Measurements from ENCODE around the gene MED12L. TPM values are rescaled to one million over a fixed set of nuclear protein-coding genes. Genes with fewer than 3 reads are reported as not detected.

MED12L gene
- polyA plus RNA-seq, 1 of the 3 experiments (the other 2 are of a cell fraction): 0.03 TPM

DNA sequence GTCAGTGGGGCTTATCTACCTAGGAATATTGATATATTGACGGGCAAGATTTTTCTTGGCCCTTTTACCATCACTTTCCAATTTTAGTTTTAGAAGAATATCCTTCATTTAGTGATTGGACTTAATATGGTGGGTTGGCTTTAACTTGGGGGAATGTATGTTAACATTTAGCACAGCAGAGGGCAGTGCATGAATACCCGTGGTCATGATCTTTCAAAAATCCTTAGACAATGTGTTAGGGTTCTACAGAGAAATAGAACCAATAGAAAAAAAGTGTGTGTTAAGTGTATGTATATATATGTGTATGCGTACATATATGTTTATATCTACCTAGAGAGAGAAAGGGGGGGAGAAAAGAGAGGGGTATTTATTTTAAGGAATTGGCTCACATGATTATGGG lies 80.7 kb downstream of the MED12L start (continued):
- TF ChIP-seq, protein P1, sequence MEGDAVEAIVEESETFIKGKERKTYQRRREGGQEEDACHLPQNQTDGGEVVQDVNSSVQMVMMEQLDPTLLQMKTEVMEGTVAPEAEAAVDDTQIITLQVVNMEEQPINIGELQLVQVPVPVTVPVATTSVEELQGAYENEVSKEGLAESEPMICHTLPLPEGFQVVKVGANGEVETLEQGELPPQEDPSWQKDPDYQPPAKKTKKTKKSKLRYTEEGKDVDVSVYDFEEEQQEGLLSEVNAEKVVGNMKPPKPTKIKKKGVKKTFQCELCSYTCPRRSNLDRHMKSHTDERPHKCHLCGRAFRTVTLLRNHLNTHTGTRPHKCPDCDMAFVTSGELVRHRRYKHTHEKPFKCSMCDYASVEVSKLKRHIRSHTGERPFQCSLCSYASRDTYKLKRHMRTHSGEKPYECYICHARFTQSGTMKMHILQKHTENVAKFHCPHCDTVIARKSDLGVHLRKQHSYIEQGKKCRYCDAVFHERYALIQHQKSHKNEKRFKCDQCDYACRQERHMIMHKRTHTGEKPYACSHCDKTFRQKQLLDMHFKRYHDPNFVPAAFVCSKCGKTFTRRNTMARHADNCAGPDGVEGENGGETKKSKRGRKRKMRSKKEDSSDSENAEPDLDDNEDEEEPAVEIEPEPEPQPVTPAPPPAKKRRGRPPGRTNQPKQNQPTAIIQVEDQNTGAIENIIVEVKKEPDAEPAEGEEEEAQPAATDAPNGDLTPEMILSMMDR (IDR thresholded peaks at IDR 0.05): peak; percentile 42; the same call in 1 of the 2 replicates
- TF ChIP-seq RAD21 (IDR thresholded peaks at IDR 0.05; ENCODE audit: low read length) (0 out of 2 replicates have a peak, but pooled peaks have one; percentile 10), NRF1 (IDR thresholded peaks at IDR 0.05; ENCODE audit: low read depth, low read length) (no peak), MXI1 (IDR thresholded peaks at IDR 0.05; ENCODE audit: low read depth, low read length) (no peak), SIN3A (IDR thresholded peaks at IDR 0.05; ENCODE audit: borderline replicate concordance, low read depth, low read length) (no peak), RFX5 (IDR thresholded peaks at IDR 0.05; ENCODE audit: low read length) (no peak), RXRA (IDR thresholded peaks at IDR 0.05; ENCODE audit: borderline replicate concordance, low read depth) (no peak)

DNA sequence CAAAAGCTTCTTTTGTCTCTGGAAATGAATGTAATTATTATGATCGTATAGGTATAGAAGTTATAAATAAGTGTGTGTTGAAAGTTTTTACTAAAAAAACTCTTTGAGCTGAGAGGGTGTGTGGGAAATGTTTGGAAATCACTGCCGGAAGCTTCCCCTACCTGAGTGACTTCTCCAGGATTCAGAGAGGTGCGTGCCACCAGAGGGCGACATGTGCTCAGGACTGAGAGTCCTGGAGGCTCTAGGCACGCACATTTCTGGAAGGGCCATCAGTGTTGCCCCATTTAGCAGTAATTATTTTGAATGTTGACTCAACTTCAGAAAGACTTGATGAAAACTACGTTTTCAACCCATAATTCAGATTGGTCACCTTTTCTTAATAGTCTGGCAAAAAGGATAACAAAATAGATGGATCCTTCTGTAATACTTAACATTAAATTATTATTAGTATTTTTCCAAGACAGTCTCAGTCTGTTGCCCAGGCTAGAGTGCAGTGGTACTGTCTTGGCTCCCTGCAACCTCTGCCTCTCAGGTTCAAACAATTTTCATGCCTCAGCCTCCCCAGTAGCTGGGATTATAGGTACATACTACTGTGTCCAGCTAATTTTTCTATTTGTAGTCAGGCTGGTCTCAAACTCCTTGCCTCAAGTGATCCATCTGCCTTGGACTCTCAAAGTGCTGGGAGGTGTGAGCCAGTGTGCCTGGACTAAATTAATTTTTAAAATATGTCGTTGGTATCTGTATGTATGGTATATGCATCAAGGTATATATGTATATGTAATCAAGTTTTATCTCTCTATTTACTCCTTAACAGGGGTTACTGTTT lies 83.0 kb downstream of the MED12L start:
- Histone ChIP-seq H3K27ac (ENCODE audit: low read depth in 2 of 2, low read length in 1 of 2) (no peak overlapping the region), H3K4me2 (no peak overlapping the region), H3K9me2 (no peaks in the 10 kb centered on the region), H3F3A (replicated peaks; ENCODE audit: insufficient read depth) (no peaks in the 10 kb centered on the region), H2AFZ (ENCODE audit: low read depth) (no peak overlapping the region), H3K9me3 (no peaks in the 10 kb centered on the region), H3K4me1 (ENCODE audit: control insufficient read depth in 1 of 2, insufficient read depth in 2 of 2, low read depth in 1 of 2, low read length in 1 of 2) (no peaks in the 10 kb centered on the region; a peak in 1 of 4 replicates), H3K9ac (no peak overlapping the region), H3K36me3 (replicated peaks in 1 of 2; ENCODE audit: control insufficient read depth in 1 of 2, insufficient read depth in 2 of 2, low read length in 1 of 2) (no peaks in the 10 kb centered on the region), H3K79me2 (ENCODE audit: insufficient read depth) (no peaks in the 10 kb centered on the region), H3K27me3 (ENCODE audit: insufficient read depth) (0 out of 2 replicates have a peak, but pooled peaks cover 5% of the 10 kb centered on the region), H3K4me3 (ENCODE audit: low read depth in 2 of 2, low read length in 1 of 2) (no peak overlapping the region), H4K20me1 (ENCODE audit: insufficient read depth) (no peaks in the 10 kb centered on the region)
- peak; percentile 62 for DNase-seq
- ChIA-PET POLR2A (no interaction called here), CTCF (interaction anchor here (0.6 to 6.5 kb wide), 55 partner anchors 8 to 669 kb away, joined by 3 to 106 read pairs (median 5); partner anchors contain the start of genes GPR87, P2RY13 and P2RY14)
- 14% methylated on average over 4 of the region's 7 CpGs for WGBS (ENCODE audit: low lambda C conversion rate)
- TF ChIP-seq NFIC (IDR thresholded peaks at IDR 0.05; ENCODE audit: borderline replicate concordance) (no peak), SMC3 (IDR thresholded peaks at IDR 0.05; ENCODE audit: low read depth, low read length) (peak; percentile 93), ELF1 (IDR thresholded peaks at IDR 0.05) (no peak), SIN3A (IDR thresholded peaks at IDR 0.05; ENCODE audit: borderline replicate concordance, low read depth, low read length) (no peak), CHD2 (IDR thresholded peaks at IDR 0.05; ENCODE audit: low read length, partially characterized antibody) (no peak), POLR2AphosphoS5 (IDR thresholded peaks at IDR 0.05; ENCODE audit: low read depth, low read length) (no peak), RFX5 (IDR thresholded peaks at IDR 0.05; ENCODE audit: low read length) (no peak), NRF1 (IDR thresholded peaks at IDR 0.05; ENCODE audit: low read depth, low read length) (no peak), JUND (IDR thresholded peaks at IDR 0.05) (no peak), TAF1 (IDR thresholded peaks at IDR 0.05; ENCODE audit: borderline replicate concordance, low read depth, low read length) (no peak), EP300 (IDR thresholded peaks at IDR 0.05; ENCODE audit: borderline replicate concordance in 1 of 2, low read depth in 1 of 2, low read length in 1 of 2) (no peak), RCOR1 (IDR thresholded peaks at IDR 0.05; ENCODE audit: low read length) (no peak), RAD21 (IDR thresholded peaks at IDR 0.05; ENCODE audit: low read length) (peak; percentile 90), FOXM1 (IDR thresholded peaks at IDR 0.05; ENCODE audit: low read depth) (no peak), TEAD4 (IDR thresholded peaks at IDR 0.05; ENCODE audit: borderline replicate concordance, insufficient read depth) (no peak), EZH2phosphoT487 (IDR thresholded peaks at IDR 0.05; ENCODE audit: borderline replicate concordance, low read depth) (no peak), GABPA (IDR thresholded peaks at IDR 0.05; ENCODE audit: low read depth) (no peak), TCF12 (IDR thresholded peaks at IDR 0.05) (no peak)
- TF ChIP-seq, protein P2, sequence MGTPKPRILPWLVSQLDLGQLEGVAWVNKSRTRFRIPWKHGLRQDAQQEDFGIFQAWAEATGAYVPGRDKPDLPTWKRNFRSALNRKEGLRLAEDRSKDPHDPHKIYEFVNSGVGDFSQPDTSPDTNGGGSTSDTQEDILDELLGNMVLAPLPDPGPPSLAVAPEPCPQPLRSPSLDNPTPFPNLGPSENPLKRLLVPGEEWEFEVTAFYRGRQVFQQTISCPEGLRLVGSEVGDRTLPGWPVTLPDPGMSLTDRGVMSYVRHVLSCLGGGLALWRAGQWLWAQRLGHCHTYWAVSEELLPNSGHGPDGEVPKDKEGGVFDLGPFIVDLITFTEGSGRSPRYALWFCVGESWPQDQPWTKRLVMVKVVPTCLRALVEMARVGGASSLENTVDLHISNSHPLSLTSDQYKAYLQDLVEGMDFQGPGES (IDR thresholded peaks at IDR 0.05; ENCODE audit: low read depth, low read length): no peak
- TF ChIP-seq, protein P3, sequence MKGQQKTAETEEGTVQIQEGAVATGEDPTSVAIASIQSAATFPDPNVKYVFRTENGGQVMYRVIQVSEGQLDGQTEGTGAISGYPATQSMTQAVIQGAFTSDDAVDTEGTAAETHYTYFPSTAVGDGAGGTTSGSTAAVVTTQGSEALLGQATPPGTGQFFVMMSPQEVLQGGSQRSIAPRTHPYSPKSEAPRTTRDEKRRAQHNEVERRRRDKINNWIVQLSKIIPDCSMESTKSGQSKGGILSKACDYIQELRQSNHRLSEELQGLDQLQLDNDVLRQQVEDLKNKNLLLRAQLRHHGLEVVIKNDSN (IDR thresholded peaks at IDR 0.05; ENCODE audit: borderline replicate concordance, low read depth): no peak
- TF ChIP-seq, protein P4, sequence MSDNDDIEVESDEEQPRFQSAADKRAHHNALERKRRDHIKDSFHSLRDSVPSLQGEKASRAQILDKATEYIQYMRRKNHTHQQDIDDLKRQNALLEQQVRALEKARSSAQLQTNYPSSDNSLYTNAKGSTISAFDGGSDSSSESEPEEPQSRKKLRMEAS (IDR thresholded peaks at IDR 0.05; ENCODE audit: low read depth): no peak
- TF ChIP-seq, protein P1 (IDR thresholded peaks at IDR 0.05): peak; percentile 90

Measured in SK-N-SH (cell line).